ENCODE measurements around the gene PLCL1.

PLCL1 gene

DNA sequence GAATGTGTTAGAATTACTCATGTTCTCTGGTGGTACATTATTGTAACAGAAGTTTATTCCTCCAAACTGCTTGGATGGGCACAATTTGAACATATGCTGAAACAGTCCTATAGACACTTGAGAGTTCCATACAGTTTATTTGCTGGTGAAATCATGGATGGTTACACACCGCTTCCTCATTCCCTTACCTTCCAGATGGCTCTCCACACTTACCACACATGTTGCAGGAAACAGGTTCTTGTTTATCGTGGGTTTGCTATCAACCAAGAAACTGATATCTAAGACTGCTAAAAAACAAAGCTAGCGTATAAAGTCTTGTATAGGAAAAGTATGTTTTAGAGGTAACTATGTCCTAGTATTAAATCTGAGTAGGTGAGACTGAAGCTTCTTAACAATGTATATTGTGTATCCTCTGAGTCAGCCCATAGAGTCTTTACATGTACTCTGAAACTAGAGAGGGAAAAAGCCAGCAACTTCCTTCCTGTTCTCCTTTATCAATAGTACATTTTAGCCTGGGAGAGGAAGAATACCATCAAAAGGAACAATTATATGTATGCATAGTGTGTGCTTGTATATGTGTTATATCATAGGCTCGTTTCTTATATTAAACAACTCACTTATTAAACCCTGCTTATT lies 313.1 kb downstream of the PLCL1 start:
- no peak for DNase-seq (ENCODE audit: low spot score)

DNA sequence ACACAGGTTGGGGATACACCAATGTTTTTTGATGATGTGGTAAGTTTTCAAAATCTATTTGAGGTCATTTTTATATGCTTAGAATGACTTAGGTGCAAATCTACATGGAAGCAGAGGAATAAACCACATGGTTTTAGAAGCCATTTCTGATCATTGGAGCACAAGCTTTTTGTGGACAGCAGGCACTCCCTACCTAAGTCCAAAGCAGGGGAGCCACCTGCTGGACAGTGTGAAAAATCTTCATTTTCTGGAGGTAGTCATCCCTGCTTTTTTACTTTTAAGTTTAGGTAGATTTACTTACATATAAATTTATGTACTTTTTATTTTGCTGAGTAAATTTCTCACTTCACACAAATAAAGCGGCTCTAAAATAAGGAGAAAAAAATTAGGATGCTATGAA lies 323.2 kb downstream of the PLCL1 start:
- DNase-seq (ENCODE audit: low spot score): no peak

DNA sequence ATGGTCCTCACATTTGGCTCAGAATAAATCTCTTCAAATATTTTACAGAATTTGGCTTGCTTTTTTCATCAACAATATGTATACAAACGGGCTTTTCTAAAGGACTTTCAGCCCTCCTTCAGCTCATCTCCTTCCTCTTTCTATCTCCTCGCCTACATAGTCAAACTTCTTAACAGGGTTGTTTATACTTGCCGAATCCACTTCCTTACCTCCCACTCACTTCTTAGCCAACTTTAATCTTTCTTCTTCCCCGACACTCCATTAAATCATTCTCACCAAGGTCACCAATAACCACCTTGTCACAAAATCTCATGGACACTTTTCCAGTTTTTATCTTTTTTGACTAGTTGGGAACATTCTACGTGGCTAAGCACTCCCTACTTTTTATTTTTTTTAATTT lies 325.2 kb downstream of the PLCL1 start:
- DNase-seq (ENCODE audit: low spot score): no peak

GRCh38 chr2:198134293-198134955 lies 330.0 kb downstream of the PLCL1 start:
- DNase-seq (ENCODE audit: low spot score): no peak

DNA sequence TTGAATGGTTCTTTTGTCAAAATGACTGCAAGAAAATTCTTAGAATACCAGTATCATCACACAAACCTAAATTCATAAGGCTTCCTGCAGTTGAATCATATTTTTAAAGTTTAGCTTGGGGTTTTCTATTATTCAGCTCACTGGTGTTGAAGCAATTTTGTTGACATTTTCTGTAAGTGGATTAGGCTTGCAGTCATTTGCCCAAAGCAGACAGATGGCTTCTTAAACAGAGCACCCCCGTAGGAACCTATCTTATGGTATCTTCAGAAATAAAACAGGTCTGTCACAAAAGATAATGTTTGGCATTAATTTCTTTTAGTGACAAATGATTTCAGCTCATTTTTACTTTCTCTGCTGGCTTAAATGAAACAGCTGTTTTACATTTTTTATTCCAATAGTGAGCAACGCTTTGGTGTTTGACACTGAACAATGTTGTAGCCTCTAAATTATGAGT lies 331.1 kb downstream of the PLCL1 start:
- DNase-seq (ENCODE audit: low spot score): no peak

- no peak for DNase-seq (ENCODE audit: low spot score)
These were observed 331.7 kb downstream of the PLCL1 start for GRCh38 chr2:198136142-198136541.

DNA sequence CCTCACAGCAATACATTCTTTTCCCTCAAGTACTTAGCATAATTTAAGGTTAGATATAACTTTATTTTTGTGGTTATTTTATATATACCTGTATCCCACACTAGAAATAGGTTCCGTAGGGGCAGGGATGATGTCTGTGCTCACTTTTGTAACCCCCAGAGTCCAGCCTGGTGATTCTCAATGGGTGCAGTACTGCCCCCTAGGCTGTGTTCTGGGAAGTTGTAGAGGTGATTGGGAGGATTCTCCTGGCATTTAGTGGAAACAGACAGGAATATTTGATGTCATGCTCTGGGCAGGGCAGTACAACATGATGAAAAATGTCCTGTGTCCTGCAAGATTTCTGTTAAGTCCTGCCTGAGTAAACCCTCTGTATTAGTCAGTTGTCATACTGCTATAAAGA lies 333.3 kb downstream of the PLCL1 start:
- no peak for DNase-seq (ENCODE audit: low spot score)

- no peak for DNase-seq (ENCODE audit: low spot score)
These were observed 337.3 kb downstream of the PLCL1 start for GRCh38 chr2:198141726-198142125.

DNA sequence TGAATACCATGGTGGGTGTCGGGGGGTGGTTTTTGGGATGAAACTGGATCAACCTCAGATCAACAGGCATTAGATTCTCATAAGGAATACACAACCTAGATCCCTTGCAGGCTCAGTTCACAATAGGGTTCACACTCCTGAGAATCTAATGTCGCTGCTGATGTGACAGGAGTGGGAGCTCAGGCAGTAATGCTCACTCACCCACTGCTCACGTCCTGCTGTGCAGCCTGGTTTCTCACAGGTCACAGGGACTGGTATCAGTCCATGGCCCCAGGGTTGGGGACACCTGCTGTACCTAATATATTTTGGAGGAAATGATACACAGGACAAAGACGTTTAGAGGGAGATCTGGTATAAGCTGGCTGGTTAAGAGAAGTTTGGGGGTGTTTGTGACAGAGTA lies 338.8 kb downstream of the PLCL1 start:
- DNase-seq (ENCODE audit: low spot score): no peak

DNA sequence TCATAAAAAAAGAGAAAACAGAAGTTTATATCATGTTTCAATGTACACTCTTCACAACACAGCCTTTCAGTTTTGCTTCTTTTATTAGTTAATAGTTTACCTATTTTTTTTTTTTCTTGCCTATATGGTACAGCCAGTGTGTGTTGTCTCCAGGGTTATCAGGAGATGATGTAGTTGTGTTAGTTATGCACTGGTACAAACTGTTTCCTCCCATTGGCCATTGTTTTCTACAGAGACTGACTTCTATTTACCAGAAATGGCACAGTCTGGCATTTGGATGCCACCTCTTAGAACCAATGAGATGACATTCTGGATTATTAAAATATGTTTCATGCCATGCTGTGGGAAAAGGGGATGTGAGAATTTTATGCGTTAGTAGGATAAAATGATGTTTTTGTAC lies 339.4 kb downstream of the PLCL1 start:
- no peak for DNase-seq (ENCODE audit: low spot score)

- DNase-seq (ENCODE audit: low spot score): no peak
These were observed 340.3 kb downstream of the PLCL1 start for GRCh38 chr2:198144660-198145059.

- no peak for DNase-seq (ENCODE audit: low spot score)
These were observed 342.1 kb downstream of the PLCL1 start for GRCh38 chr2:198146346-198146940.

- DNase-seq (ENCODE audit: low spot score): no peak
These were observed 352.9 kb downstream of the PLCL1 start for GRCh38 chr2:198157314-198157713.

DNA sequence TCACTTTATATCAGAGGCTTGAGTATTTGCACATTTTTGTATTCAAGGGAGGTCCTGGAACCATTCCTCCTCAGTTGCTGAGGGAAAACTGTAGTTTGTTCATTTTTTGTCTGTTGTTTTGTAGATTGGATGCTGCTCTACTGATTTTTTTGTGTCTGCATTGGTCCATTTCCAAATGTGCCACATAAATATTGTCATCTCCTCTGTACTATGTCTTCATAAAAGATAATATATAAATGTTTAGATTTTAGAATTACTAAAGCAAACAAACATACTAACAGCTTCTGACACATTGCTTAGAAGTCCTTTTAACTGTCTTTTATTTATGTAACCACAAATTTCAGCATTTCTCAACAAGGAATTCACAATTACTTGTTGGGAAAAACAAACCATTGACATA lies 356.8 kb downstream of the PLCL1 start:
- no peak for DNase-seq (ENCODE audit: low spot score)

DNA sequence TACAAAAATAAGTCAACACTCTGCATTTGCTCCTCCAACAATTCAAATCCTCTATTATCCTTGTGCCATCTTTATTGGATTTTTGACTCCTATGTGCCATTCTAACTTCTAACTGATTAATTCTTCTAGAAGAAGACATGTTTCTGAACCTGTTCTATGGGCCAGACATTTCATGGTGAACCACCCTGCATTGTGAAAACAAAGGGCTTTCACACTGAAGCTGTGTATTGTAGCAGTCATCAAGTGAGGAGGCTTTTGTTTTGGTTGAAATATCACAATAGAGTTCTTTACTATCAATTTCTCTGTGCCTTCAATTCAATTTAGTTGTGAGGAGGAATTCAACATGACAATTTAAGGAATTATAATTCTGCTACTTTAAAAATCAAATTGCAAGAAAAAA lies 357.9 kb downstream of the PLCL1 start:
- no peak for DNase-seq (ENCODE audit: low spot score)

- no peak for DNase-seq (ENCODE audit: low spot score)
These were observed 360.4 kb downstream of the PLCL1 start for GRCh38 chr2:198164843-198165242.

DNA sequence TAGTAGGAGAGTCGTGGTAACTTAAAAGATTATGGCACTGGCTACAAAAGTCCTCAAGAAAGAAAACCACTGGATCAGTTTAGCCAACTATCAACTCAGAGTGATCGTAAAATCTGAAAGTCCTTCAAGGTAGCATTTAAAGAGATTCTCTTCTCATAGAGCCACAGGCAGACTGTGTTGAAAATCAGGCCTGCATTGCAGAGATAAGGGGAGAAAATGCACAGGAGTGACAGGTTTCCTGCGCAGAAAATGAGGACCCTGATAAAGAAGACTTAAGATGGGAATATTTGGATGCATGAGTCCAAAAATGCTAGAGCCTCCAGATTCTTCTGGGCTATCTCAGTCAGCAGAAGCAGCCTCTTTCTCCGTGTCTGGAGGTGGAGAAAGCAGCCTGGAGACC lies 360.9 kb downstream of the PLCL1 start:
- no peak for DNase-seq (ENCODE audit: low spot score)

DNA sequence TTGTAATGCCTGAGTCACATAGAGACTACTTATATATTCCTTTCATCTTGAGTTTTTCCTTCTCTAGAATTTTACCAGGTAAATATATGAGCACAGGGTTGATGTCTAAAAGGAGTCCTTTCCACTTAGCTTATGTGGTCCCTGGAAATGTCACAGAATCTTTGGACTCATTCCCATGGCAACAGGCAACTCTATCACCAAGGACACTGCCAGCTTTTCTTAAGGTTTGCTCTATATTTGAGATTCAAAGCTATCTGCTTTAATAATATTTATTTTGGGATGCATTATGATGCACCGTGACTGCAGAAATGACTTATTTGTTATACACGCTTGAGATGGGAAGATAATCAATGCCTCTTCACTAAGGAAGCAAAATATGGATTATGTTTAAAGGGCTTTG lies 363.0 kb downstream of the PLCL1 start:
- no peak for DNase-seq (ENCODE audit: low spot score)

DNA sequence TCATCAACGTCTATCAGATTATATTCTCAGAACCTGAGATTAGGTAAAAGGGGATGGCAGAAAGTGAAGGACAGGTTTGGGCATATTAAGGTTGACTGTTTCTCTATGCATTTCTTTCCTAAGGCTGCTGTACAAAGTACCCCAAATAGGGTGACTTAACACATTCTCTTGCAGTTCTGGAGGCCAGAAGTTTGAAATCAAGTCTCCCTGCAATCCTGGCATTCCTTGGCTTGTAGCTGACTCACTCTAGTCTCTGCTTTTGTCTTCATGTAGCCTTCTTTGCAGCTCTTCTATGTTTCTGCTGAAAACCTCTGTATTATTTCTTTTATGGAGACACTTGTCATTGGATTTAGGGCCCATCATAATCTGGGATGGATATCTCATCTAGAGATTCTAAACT lies 364.3 kb downstream of the PLCL1 start:
- no peak for DNase-seq (ENCODE audit: low spot score)

DNA sequence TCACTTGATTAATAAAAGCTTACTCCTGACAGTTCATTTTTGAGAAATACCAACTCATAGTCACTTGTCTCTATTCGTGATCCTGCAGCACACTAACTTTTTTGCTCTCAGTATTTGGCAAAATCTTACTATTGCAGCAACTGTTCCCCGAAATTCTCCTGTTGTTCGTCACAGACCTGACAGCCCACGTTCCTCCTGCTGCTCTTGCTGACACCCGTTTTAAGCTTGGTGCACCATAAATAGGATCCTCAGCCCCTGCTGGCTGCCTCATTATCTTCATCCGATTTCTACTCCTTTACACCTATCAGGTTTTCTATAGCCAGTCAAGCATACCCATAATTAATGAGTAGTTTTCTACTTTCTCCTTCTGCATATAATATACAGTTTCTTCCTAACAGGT lies 368.8 kb downstream of the PLCL1 start:
- no peak for DNase-seq (ENCODE audit: low spot score)

GRCh38 chr2:198173864-198174263 lies 369.5 kb downstream of the PLCL1 start:
- no peak for DNase-seq (ENCODE audit: low spot score)

DNA sequence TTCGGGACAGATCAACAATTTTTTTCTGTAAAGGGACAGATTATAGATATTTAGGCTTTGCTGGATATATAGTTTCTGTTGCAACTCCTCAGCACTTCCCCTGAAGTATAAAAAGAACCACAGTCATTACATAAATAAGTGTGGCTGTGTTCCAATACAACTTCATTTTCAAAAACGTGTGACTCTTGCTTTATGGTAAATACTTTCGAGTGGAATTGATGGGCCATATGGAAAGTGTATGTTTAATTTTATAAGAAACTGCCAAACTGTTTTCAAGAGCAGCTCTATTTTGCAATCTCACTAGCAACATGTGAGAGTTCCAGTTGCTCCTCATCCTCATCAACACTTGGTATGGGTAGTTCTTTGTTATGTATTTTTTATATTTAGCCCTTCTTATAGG lies 370.9 kb downstream of the PLCL1 start:
- DNase-seq (ENCODE audit: low spot score): no peak

GRCh38 chr2:198177040-198177439 lies 372.6 kb downstream of the PLCL1 start:
- no peak for DNase-seq (ENCODE audit: low spot score)

DNA sequence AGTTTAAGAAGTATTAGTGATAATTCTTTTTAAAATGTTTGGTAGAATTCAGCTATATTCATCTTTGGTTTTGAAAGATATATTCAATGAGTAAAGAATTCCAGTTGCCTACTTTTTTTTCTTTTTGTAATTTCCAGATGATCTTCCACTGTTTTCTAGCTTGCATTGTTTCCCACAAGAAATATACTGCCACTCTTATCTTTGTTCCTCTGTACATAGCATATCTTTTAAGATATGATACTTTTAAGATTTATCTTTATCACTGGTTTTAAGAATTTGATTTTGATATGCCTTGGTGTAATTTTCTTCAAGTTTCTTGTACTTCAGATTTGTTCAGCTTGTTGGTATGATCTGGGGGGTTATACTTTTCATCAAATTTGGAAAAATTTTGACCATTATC lies 374.4 kb downstream of the PLCL1 start:
- DNase-seq (ENCODE audit: low spot score): no peak

Measured in hematopoietic multipotent progenitor cell treated with erythropoietin and hydrocortisone succinate and interleukin-3 and kit ligand, for 17 days (in vitro differentiated cells).